ENCODE results near the gene VANGL2.

DNA sequence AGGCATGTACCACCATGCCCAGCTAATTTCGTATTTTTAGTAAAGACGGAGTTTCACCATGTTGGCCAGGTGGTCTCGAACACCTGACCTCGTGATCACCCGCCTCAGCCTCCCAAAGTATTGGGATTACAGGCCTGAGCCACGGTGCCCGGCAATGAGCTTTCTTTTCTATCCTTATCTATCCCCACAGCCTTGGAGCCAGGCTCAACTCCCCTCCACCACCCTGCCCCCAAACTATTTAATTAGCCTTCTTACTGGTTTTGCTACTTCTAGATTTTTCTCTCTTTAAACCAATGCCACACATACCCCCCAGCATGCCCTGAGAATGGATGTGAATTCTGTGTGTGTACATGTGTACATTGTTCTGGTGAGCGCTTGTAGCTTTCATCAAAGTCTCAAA lies 5.7 kb upstream of the VANGL2 start:
- TF ChIP-seq GATA3 (IDR thresholded peaks at IDR 0.05; ENCODE audit: low read depth, low read length) (no peak), GATA2 (IDR thresholded peaks at IDR 0.05; ENCODE audit: low read depth, low read length) (no peak)

Measured in SH-SY5Y (cell line).